Common myeloid progenitor, CD34-positive (primary cell): Measurements from ENCODE around the gene NALCN.

Experiments
- CTCF ChIA-PET: fragments of 350-600 bp; sonication (Branson Sonifier 250); formaldehyde crosslinking; loops from one replicate; lab custom pipeline; 2021; ENCODE audit warnings: antibody characterized with exemption; lab: Charles Lee
- POLR2A ChIA-PET: fragments of 350-600 bp; sonication (Branson Sonifier 250); formaldehyde crosslinking; loops from one replicate; lab custom pipeline; 2021; ENCODE audit warnings: antibody characterized with exemption; lab: Charles Lee
- DNase-seq, 3 donors: peaks; one replicate each; pipeline versions ENCODE4 v3.0.0 to v3.0.0-alpha.2; 2013
- H3K27ac ChIP-seq, 2 experiments: 1 replicate in 1 of 2; 2 replicates in 1 of 2; pipeline ENCODE4 v1.7.0; 2013; ENCODE audit warnings: inconsistent platforms in 2 of 2, low read length in 2 of 2, mild to moderate bottlenecking in 2 of 2, low read depth in 1 of 2, moderate library complexity in 1 of 2; ENCODE audit not compliant: severe bottlenecking in 2 of 2, insufficient read depth in 1 of 2, poor library complexity in 1 of 2
- H3K27me3 ChIP-seq, 5 experiments: replicated peaks in 2 of 5; 1 replicate in 3 of 5; 2 replicates in 2 of 5; pipeline versions ENCODE4 v1.6.1 to v1.7.0; 2013; ENCODE audit warnings: low read length in 4 of 5, mild to moderate bottlenecking in 2 of 5, moderate library complexity in 2 of 5, inconsistent platforms in 1 of 5; ENCODE audit not compliant: insufficient read depth in 5 of 5, control insufficient read depth in 4 of 5
- H3K36me3 ChIP-seq, 4 experiments: 1 replicate in 2 of 4; 2 replicates in 2 of 4; pipeline versions ENCODE4 v1.6.1 to v1.7.0; 2013; ENCODE audit warnings: low read length in 3 of 4, control low read depth in 1 of 4, mild to moderate bottlenecking in 1 of 4; ENCODE audit not compliant: control insufficient read depth in 4 of 4, insufficient read depth in 4 of 4
- H3K4me1 ChIP-seq, 4 experiments: 1 replicate in 3 of 4; 2 replicates in 1 of 4; pipeline versions ENCODE4 v1.6.1 to v1.7.1; 2013; ENCODE audit warnings: low read length in 3 of 4, mild to moderate bottlenecking in 3 of 4, control low read depth in 1 of 4, inconsistent platforms in 1 of 4, moderate library complexity in 1 of 4; ENCODE audit not compliant: control insufficient read depth in 4 of 4, insufficient read depth in 4 of 4; ENCODE audit errors: control extremely low read depth in 1 of 4
- H3K4me3 ChIP-seq, 7 experiments: 1 replicate in 4 of 7; 2 replicates in 3 of 7; pipeline versions ENCODE4 v1.5.1 to v1.7.0; 2013; ENCODE audit warnings: mild to moderate bottlenecking in 7 of 7, low read length in 6 of 7, moderate library complexity in 6 of 7, inconsistent platforms in 2 of 7, low read depth in 2 of 7, control low read depth in 1 of 7; ENCODE audit not compliant: insufficient read depth in 4 of 7, control insufficient read depth in 1 of 7; ENCODE audit errors: extremely low read depth in 1 of 7
- H3K9me3 ChIP-seq, 5 experiments: 1 replicate in 4 of 5; 2 replicates in 1 of 5; pipeline versions ENCODE4 v1.6.1 to v1.7.1; 2013; ENCODE audit warnings: low read length in 4 of 5, mild to moderate bottlenecking in 2 of 5, inconsistent platforms in 1 of 5, low read depth in 1 of 5, moderate library complexity in 1 of 5; ENCODE audit not compliant: control insufficient read depth in 4 of 5, insufficient read depth in 2 of 5; ENCODE audit errors: control extremely low read depth in 1 of 5
- WGBS: methylation state at CpG from one replicate; pipeline ENCODE4 v1.1.5; 2013; ENCODE audit not compliant: insufficient coverage; 5-methylcytosine and 5-hydroxymethylcytosine counted together

The NALCN gene

DNA sequence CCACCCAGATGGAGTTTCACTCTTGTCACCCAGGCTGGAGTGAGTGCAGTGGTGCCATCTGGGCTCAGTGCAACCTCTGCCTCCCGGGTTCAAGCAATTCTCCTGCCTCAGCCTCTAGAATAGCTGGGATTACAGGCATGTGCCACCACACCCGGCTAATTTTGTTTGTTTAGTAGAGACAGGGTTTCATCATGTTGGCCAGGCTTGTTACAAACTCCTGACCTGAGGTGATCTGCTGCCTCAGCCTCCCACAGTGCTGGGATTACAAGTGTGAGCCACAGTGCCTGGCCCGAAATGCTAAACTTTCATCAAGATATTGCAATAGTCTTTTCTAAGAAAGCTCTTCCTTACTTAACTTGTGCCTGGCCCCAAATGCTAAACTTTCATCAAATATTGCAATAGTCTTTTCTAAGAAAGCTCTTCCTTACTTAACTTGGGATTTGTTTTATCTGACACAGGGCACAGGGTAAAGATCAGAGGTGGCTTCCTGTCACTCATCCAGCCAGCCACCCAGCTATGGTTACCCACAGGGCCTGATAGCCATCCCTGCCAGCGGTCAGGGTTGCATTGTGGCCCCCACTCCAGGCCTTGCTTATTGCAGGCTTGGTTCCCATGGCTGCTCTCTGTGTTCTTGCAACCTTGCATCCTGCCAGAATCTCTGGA is 389.4 kb downstream of the NALCN start:
- no peak overlapping the region for H3K27ac ChIP-seq
- peaks cover 0 to 1% (median 0%) of the 10 kb centered on the region in 5 experiments for H3K27me3 ChIP-seq
- CTCF ChIA-PET, result interaction anchor here (1.0 kb wide), 1 partner anchor 52 kb away, joined by 4 read pairs; no protein-coding TSS in a partner anchor

GRCh38 chr13:101026328-101026727 is 390.0 kb downstream of the NALCN start:
- no CpG with 5 or more reads among the region's 6 CpGs for WGBS

More for the DNA sequence above, 389.4 kb downstream of the NALCN start:
- Histone ChIP-seq H3K4me1 (no peaks in the 10 kb centered on the region), H3K36me3 (no peaks in the 10 kb centered on the region), H3K4me3 (no peak overlapping the region), H3K9me3 (no peaks in the 10 kb centered on the region)
- 93% methylated on average over 4 of the region's 4 CpGs for WGBS
- DNase-seq, result no peak
- POLR2A ChIA-PET, result no interaction called here

DNA sequence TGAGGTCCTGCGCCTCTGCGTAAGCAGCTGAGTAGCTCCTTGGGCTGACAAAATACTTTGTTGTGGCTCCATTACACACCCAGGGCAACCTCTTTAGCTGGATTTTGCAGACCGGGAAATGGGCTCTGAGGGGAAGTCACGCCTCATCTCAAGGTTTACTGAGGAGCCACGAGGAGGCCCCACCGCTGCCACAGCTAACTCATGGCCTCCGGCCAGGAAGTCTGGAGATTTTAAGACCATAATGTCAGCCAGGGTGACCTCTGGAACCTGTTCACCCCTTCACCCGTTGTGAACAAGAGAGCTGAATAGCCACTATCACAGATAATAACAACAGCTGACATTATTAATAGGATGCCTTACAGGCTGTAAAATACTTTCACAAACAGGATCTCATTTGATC is 390.4 kb downstream of the NALCN start:
- no peak overlapping the region for H3K27ac ChIP-seq
- 64% methylated on average over 6 of the region's 8 CpGs for WGBS
- no peak overlapping the region for H3K4me3 ChIP-seq
- H3K9me3 ChIP-seq, result no peaks in the 10 kb centered on the region
- no peaks in the 10 kb centered on the region for H3K36me3 ChIP-seq
- ChIA-PET CTCF (no interaction called here), POLR2A (no interaction called here)
- DNase-seq, result no peak
- H3K27me3 ChIP-seq, result peaks cover 0 to 1% (median 0%) of the 10 kb centered on the region in 5 experiments
- H3K4me1 ChIP-seq, result no peaks in the 10 kb centered on the region

More at GRCh38 chr13:101026328-101026727, 390.0 kb downstream of the NALCN start:
- no peak overlapping the region for H3K27ac ChIP-seq
- no peaks in the 10 kb centered on the region for H3K36me3 ChIP-seq
- no peak overlapping the region for H3K4me3 ChIP-seq
- H3K27me3 ChIP-seq, result peaks cover 0 to 1% (median 0%) of the 10 kb centered on the region in 5 experiments
- ChIA-PET POLR2A (no interaction called here), CTCF (no interaction called here)
- no peaks in the 10 kb centered on the region for H3K4me1 ChIP-seq
- H3K9me3 ChIP-seq, result no peaks in the 10 kb centered on the region
- no peak for DNase-seq

GRCh38 chr13:101025519-101025918 is 390.8 kb downstream of the NALCN start:
- POLR2A ChIA-PET, result no interaction called here
- H3K4me3 ChIP-seq, result no peak overlapping the region
- no peaks in the 10 kb centered on the region for H3K9me3 ChIP-seq
- no peak for DNase-seq
- CTCF ChIA-PET, result no interaction called here
- H3K27ac ChIP-seq, result no peak overlapping the region
- H3K4me1 ChIP-seq, result no peaks in the 10 kb centered on the region
- H3K36me3 ChIP-seq, result no peaks in the 10 kb centered on the region
- peaks cover 0 to 1% (median 0%) of the 10 kb centered on the region in 5 experiments for H3K27me3 ChIP-seq
- WGBS, result 93% methylated on average over 8 of the region's 9 CpGs

- H3K4me1 ChIP-seq, result no peaks in the 10 kb centered on the region
- H3K36me3 ChIP-seq, result no peaks in the 10 kb centered on the region
- 100% methylated on average over 1 of the region's 1 CpG for WGBS
- peaks cover 0 to 4% (median 3%) of the 10 kb centered on the region in 5 experiments for H3K27me3 ChIP-seq
- no peak for DNase-seq
- no peak overlapping the region for H3K4me3 ChIP-seq
- no peak overlapping the region for H3K27ac ChIP-seq
- ChIA-PET POLR2A (no interaction called here), CTCF (no interaction called here)
- no peaks in the 10 kb centered on the region for H3K9me3 ChIP-seq
These were observed 397.2 kb downstream of the NALCN start for GRCh38 chr13:101019126-101019525.

DNA sequence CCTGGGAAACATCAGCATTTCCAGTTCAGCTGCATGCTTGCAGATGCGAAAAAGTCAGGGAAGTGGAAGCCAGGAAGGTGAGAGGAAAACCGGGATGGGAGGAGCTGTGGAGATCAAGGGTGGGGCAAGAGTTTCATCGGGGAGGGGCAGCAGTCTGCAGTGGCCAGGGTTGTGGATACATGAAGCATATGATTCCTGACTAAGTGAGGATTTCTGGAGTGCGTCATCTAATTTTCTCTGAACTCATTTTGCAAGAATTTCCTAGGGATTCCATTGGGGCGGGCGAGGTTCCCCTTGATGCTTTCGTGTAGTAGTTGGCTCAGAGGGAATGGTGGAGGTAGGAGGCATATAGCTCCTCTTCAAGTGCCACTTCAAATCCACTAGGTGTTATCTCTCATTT is 397.6 kb downstream of the NALCN start:
- POLR2A ChIA-PET, result no interaction called here
- CTCF ChIA-PET, result no interaction called here
- Histone ChIP-seq H3K36me3 (no peaks in the 10 kb centered on the region), H3K4me3 (no peak overlapping the region), H3K27me3 (peaks cover 0 to 4% (median 3%) of the 10 kb centered on the region in 5 experiments), H3K4me1 (no peaks in the 10 kb centered on the region), H3K9me3 (no peaks in the 10 kb centered on the region), H3K27ac (no peak overlapping the region)
- WGBS, result 83% methylated on average over 7 of the region's 7 CpGs
- no peak for DNase-seq

- 38% methylated on average over 7 of the region's 8 CpGs for WGBS
- Histone ChIP-seq H3K4me1 (no peaks in the 10 kb centered on the region), H3K27ac (no peak overlapping the region), H3K27me3 (peaks cover 0 to 4% (median 3%) of the 10 kb centered on the region in 5 experiments), H3K4me3 (no peak overlapping the region), H3K9me3 (no peaks in the 10 kb centered on the region), H3K36me3 (no peaks in the 10 kb centered on the region)
- DNase-seq, result no peak
- POLR2A ChIA-PET, result no interaction called here
- CTCF ChIA-PET, result no interaction called here
These were observed 399.0 kb downstream of the NALCN start for GRCh38 chr13:101017123-101017872.
